ENCODE data around the gene TMPRSS7. TPM values are rescaled to one million over a fixed set of nuclear protein-coding genes. Genes with fewer than 3 reads are reported as not detected.

Gene TMPRSS7
- total RNA-seq, 4 donors from 2014 or later = not detected

DNA sequence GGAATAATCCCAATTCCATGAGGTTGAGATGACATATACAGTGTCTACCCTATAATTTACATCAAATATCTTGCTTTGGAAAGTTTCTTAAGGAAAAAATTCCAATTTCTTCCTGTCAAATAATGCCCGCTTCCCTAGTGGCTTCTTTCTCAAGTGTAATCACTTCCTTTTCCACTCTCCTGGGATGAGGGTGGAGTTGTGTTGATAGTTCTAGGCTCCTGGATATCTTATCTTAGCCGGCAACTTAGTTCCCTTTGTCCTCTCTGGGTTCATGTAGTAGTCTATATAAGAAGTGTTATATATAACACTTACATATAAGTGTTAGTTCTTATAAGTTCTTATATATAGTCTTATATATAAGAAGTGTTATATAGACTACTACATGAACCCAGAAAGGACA, 24.9 kb upstream of the TMPRSS7 start:
- in situ Hi-C loops (cut with MboI; ENCODE audit: low pct_ligation_motif_present in 1 of 4, low pct_unique_long_range_greater_than_20kb in 1 of 4, low sequenced_read_pairs in 3 of 4) (no loop called here), intact Hi-C loops (cut with DNase I; ENCODE audit: low total_unique reads) (no loop called here)
- 69 to 84% methylated on average over 2 of the region's 2 CpGs for WGBS, 2 donors (ENCODE audit: low coverage in 1 of 2)
- Histone ChIP-seq H3K27ac (no peak overlapping the region), H3K4me3 (no peak overlapping the region), H3K27me3 (no peaks in the 10 kb centered on the region), H3K36me3 (no peaks in the 10 kb centered on the region), H3K4me1 (peaks cover 0 to 9% (median 0%) of the 10 kb centered on the region in 4 donors), H3K9me3 (no peaks in the 10 kb centered on the region)
- no peak for TF ChIP-seq POLR2AphosphoS5 (IDR thresholded peaks at IDR 0.05)
- no peak for TF ChIP-seq POLR2A (IDR thresholded peaks at IDR 0.05)
- TF ChIP-seq, protein P1, sequence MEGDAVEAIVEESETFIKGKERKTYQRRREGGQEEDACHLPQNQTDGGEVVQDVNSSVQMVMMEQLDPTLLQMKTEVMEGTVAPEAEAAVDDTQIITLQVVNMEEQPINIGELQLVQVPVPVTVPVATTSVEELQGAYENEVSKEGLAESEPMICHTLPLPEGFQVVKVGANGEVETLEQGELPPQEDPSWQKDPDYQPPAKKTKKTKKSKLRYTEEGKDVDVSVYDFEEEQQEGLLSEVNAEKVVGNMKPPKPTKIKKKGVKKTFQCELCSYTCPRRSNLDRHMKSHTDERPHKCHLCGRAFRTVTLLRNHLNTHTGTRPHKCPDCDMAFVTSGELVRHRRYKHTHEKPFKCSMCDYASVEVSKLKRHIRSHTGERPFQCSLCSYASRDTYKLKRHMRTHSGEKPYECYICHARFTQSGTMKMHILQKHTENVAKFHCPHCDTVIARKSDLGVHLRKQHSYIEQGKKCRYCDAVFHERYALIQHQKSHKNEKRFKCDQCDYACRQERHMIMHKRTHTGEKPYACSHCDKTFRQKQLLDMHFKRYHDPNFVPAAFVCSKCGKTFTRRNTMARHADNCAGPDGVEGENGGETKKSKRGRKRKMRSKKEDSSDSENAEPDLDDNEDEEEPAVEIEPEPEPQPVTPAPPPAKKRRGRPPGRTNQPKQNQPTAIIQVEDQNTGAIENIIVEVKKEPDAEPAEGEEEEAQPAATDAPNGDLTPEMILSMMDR (IDR thresholded peaks at IDR 0.05) = no peak
- no peak for TF ChIP-seq EP300 (IDR thresholded peaks at IDR 0.05; ENCODE audit: low read depth)
- no peak for DNase-seq

DNA sequence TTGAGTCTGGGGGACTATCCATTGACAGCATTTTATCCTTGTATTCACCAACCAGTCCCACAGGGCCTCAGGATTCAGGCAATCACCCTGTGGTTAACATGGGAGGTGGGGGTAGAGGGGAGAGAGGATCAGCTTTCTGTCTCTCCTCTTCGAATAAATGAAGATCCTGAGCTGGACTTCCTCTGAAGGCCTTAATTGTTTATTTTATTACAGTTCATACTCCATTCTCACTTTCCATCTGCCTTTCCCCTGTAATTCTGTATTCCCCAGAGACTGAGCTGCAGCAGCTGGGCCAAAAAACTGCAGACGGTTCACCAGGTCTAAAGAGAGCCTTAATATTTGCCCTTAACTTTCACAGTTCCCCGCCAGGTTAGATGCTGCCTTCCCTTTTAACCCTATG, 23.9 kb upstream of the TMPRSS7 start:
- DNase-seq = no peak
- in situ Hi-C loops (cut with MboI; ENCODE audit: low pct_ligation_motif_present in 1 of 4, low pct_unique_long_range_greater_than_20kb in 1 of 4, low sequenced_read_pairs in 3 of 4) = no loop called here
- no peaks in the 10 kb centered on the region for H3K9me3 ChIP-seq
- H3K4me3 ChIP-seq = no peak overlapping the region
- 70 to 74% methylated on average over 3 of the region's 3 CpGs for WGBS, 2 donors (ENCODE audit: low coverage in 1 of 2)
- intact Hi-C loops (cut with DNase I; ENCODE audit: low total_unique reads) = no loop called here
- no peaks in the 10 kb centered on the region for H3K36me3 ChIP-seq
- H3K27me3 ChIP-seq = no peaks in the 10 kb centered on the region
- TF ChIP-seq EP300 (IDR thresholded peaks at IDR 0.05; ENCODE audit: low read depth) = no peak
- peaks cover 0 to 9% (median 0%) of the 10 kb centered on the region in 4 donors for H3K4me1 ChIP-seq
- no peak overlapping the region for H3K27ac ChIP-seq

DNA sequence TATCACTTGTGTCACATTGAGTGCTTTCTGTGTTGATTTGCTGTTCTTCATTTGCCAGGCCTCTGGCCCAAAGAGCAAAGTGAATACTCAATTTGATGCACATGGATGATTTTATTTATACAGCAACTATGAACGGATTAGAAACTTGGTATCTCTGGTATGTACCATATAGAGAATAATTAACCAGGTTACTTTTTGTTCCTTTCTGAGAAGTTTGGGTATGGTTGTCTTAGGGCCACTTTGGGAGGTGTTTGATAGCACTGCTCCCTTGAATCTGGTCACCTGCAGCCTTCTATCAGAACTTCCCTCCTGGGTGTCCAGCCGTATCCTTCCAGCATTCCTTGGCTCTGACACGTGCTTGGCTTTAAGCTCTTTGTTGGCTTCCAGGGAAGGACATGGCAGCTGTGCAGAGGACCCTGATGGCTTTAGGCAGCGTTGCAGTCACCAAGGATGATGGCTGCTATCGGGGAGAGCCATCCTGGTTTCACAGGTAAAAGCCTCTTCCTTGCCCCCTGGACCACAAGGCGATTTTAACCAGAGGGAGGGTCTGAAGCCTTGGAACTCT, 23.1 kb upstream of the TMPRSS7 start:
- 70 to 80% methylated on average over 1 to 6 of the region's 6 CpGs for WGBS, 2 donors (ENCODE audit: low coverage in 1 of 2)
- DNase-seq = no peak
- intact Hi-C loops (cut with DNase I; ENCODE audit: low total_unique reads) = no loop called here
- Histone ChIP-seq H3K36me3 (no peaks in the 10 kb centered on the region), H3K27me3 (no peaks in the 10 kb centered on the region), H3K4me1 (peaks cover 0 to 9% (median 0%) of the 10 kb centered on the region in 4 donors), H3K9me3 (no peaks in the 10 kb centered on the region), H3K27ac (no peak overlapping the region), H3K4me3 (no peak overlapping the region)
- TF ChIP-seq, protein P1 (IDR thresholded peaks at IDR 0.05) = no peak
- TF ChIP-seq POLR2A (IDR thresholded peaks at IDR 0.05) (no peak), POLR2AphosphoS5 (IDR thresholded peaks at IDR 0.05) (no peak), EP300 (IDR thresholded peaks at IDR 0.05; ENCODE audit: low read depth) (no peak)
- in situ Hi-C loops (cut with MboI; ENCODE audit: low pct_ligation_motif_present in 1 of 4, low pct_unique_long_range_greater_than_20kb in 1 of 4, low sequenced_read_pairs in 3 of 4) = no loop called here

DNA sequence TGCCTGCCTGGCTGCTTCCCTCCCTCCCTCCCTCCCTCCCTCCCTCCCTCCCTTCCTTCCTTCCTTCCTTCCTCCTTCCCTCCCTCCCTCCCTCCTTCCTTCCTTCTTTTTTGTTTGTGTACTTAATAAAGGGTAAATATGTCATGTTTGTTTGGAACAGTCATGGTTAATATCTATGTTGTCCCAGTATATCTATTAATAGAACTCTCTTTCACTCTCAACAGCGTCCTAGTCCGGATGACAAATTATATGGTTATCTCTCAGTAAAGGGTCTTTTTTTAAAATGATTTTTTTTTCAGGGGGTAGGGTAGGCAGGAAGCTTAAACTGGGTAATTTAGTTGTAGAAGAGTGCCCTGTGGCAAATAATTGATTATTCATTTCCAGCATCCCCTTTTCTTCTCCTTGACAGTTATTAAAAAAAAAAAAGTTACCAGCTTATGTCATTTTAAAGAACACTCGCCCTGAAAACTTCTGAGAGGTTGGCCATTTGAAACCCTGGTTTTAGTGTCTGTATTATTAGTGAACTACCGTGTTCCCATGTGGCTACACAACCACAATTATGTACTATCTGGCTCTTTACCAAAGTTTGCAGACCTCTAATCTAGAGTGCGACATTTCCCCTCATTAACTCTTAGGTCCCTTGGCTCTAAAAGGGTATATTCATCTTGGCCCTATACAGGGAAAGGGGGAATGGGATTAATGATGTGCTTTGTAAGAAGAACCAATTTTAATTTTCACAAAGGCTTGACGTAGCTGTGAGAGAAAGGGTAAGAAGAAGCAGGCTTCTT, 22.1 kb upstream of the TMPRSS7 start:
- Histone ChIP-seq H3K36me3 (no peaks in the 10 kb centered on the region), H3K9me3 (no peaks in the 10 kb centered on the region), H3K4me1 (peaks cover 0 to 9% (median 0%) of the 10 kb centered on the region in 4 donors), H3K4me3 (no peak overlapping the region), H3K27ac (no peak overlapping the region), H3K27me3 (no peaks in the 10 kb centered on the region)
- 71 to 100% methylated on average over 3 to 6 of the region's 6 CpGs for WGBS, 2 donors (ENCODE audit: low coverage in 1 of 2)
- DNase-seq = no peak
- in situ Hi-C loops (cut with MboI; ENCODE audit: low pct_ligation_motif_present in 1 of 4, low pct_unique_long_range_greater_than_20kb in 1 of 4, low sequenced_read_pairs in 3 of 4) (no loop called here), intact Hi-C loops (cut with DNase I; ENCODE audit: low total_unique reads) (no loop called here)
- no peak for TF ChIP-seq EP300 (IDR thresholded peaks at IDR 0.05; ENCODE audit: low read depth)
- no peak for TF ChIP-seq POLR2A (IDR thresholded peaks at IDR 0.05)
- no peak for TF ChIP-seq POLR2AphosphoS5 (IDR thresholded peaks at IDR 0.05)
- TF ChIP-seq, protein P1 (IDR thresholded peaks at IDR 0.05) = no peak

All from transverse colon (tissue), 4 donors.